Kidney (tissue), 14 donors: ENCODE measurements around the gene PTPN9. TPM values are rescaled to one million over a fixed set of nuclear protein-coding genes. Genes with fewer than 3 reads are reported as not detected.
"Not testable (repeated sequence)": the region's sequence is repeated elsewhere in the genome, so short reads cannot be mapped to it uniquely, and the experiment has no call there.

Source experiments
- DNase-seq, 5 donors: peaks; one replicate each; pipeline ENCODE4 v3.0.0-alpha.2; 2013 to 2020
- FAIRE-seq: peaks from 2 replicates; lab custom pipeline; 2012; peaks lifted over from hg19 to GRCh38; lab: Jason Lieb, UNC
- H3K27ac ChIP-seq, 2 donors: one replicate each; pipeline ENCODE4 v1.7.0; 2013; ENCODE audit warnings: low read depth in 2 of 2, low read length in 2 of 2, inconsistent platforms in 1 of 2
- H3K27me3 ChIP-seq: one replicate; pipeline ENCODE4 v1.7.1; 2013; ENCODE audit warnings: low read length, inconsistent platforms; ENCODE audit not compliant: control insufficient read depth, insufficient read depth
- H3K36me3 ChIP-seq, 3 donors: one replicate each; pipeline versions ENCODE4 v1.7.0 to v1.7.1; 2013; ENCODE audit warnings: low read length in 3 of 3, control low read depth in 1 of 3, inconsistent platforms in 1 of 3; ENCODE audit not compliant: insufficient read depth in 3 of 3, control insufficient read depth in 2 of 3
- H3K4me1 ChIP-seq, 3 donors: one replicate each; pipeline versions ENCODE4 v1.7.0 to v1.7.1; 2013; ENCODE audit warnings: low read length in 3 of 3, inconsistent platforms in 1 of 3, low read depth in 1 of 3; ENCODE audit not compliant: control insufficient read depth in 2 of 3, insufficient read depth in 2 of 3
- H3K4me3 ChIP-seq, 3 donors: one replicate each; pipeline versions ENCODE4 v1.7.0 to v1.8.1; 2013; ENCODE audit warnings: low read length in 3 of 3, control low read depth in 1 of 3, inconsistent platforms in 1 of 3
- H3K9ac ChIP-seq, 3 donors: one replicate each; pipeline versions ENCODE4 v1.7.0 to v1.7.1; 2013; ENCODE audit warnings: low read length in 3 of 3, control low read depth in 1 of 3, inconsistent platforms in 1 of 3
- H3K9me3 ChIP-seq, 3 donors: one replicate each; pipeline versions ENCODE4 v1.7.0 to v1.7.1; 2013; ENCODE audit warnings: low read length in 3 of 3, control low read depth in 1 of 3, inconsistent platforms in 1 of 3; ENCODE audit not compliant: control insufficient read depth in 2 of 3, insufficient read depth in 1 of 3
- intact Hi-C: fragments of 100-400 bp; cut with DNase I; formaldehyde crosslinking; loops from one replicate; pipeline ENCODE4 v1.11.1; 2022
- polyA plus RNA-seq: library from polyadenylated mRNA; stranded (reverse); fragments of 350-450 nt; fragmentation: Illumina TruSeq; extraction: RNeasy Lipid Tissue Mini Kit (QIAGEN cat#74804); gene quantifications from one replicate; pipeline ENCODE4 v1.2.3, GENCODE V29; 2014; ENCODE audit warnings: low read depth, low replicate concordance; ENCODE audit not compliant: insufficient read depth
- total RNA-seq: library from RNA; stranded (reverse); fragmentation: NEBNext Ultra II Directional; extraction: Animal tissue kit (Norgen Biotek cat#: 25700); gene quantifications from one replicate; pipeline ENCODE4 v1.2.1, GENCODE V29; 2021
- TF ChIP-seq, protein P1 (sequence below): IDR thresholded peaks from 3 replicates; pipeline ENCODE4 v1.5.1; 2012; ENCODE audit warnings: mild to moderate bottlenecking, moderate library complexity, borderline replicate concordance; ENCODE audit not compliant: insufficient read depth; ENCODE audit errors: extremely low read depth
- donor health status: control.
- donor health status: control.
- donor health status: control.
- donor health status: control.
- donor health status: control.
- donor health status: DM: yes; HTN: yes; CAD: no.
- donor health status: Normal renal cell carcinoma (clear cell type).

Gene PTPN9
- total and polyA plus RNA-seq, 2 donors from 2014 or later = 15.3 to 52.5 TPM

DNA sequence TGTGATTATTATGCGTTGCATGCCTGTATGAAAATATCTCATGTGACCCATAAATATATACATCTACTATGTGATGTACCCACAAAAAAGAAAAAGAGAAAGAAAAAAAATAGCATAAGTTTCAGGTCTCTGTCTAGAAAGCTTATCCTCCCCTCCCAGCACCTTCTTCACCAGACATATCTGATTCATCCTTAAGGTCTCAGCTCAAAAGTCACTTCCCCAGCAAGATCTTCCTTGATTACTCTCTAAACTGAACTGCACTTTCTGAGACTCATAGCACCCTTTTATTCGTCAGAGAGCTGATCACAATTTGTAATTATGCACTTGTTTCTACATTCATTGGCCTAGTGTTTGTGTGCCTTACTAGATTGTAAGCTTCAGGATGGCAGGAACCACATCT, 11.1 kb upstream of the PTPN9 start:
- TF ChIP-seq, protein P1, sequence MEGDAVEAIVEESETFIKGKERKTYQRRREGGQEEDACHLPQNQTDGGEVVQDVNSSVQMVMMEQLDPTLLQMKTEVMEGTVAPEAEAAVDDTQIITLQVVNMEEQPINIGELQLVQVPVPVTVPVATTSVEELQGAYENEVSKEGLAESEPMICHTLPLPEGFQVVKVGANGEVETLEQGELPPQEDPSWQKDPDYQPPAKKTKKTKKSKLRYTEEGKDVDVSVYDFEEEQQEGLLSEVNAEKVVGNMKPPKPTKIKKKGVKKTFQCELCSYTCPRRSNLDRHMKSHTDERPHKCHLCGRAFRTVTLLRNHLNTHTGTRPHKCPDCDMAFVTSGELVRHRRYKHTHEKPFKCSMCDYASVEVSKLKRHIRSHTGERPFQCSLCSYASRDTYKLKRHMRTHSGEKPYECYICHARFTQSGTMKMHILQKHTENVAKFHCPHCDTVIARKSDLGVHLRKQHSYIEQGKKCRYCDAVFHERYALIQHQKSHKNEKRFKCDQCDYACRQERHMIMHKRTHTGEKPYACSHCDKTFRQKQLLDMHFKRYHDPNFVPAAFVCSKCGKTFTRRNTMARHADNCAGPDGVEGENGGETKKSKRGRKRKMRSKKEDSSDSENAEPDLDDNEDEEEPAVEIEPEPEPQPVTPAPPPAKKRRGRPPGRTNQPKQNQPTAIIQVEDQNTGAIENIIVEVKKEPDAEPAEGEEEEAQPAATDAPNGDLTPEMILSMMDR = no peak

DNA sequence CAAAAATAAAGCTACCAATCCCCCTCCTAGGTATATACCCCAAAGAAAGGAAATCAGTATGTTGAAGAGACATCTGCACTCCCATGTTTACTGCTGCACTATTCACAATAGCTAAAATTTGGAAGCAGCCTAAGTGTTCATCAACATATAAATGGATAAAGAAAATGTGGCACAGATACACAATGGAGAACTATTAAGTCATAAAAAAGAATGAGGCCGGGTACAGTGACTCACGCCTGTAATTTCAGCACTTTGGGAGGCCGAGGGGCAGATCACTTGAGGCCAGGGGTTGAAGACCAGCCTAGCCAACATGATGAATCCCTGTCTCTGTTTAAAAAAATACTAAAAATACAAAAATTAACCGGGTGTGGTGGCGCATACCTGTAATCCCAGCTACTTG, 10.0 kb upstream of the PTPN9 start:
- TF ChIP-seq, protein P1 = no peak
- no peak overlapping the region for H3K9ac ChIP-seq
- H3K27me3 ChIP-seq = no peaks in the 10 kb centered on the region
- H3K4me3 ChIP-seq = no peak overlapping the region
- H3K36me3 ChIP-seq = no peaks in the 10 kb centered on the region
- DNase-seq (no peak), FAIRE-seq (no peak)
- intact Hi-C loops = no loop called here
- H3K4me1 ChIP-seq = no peaks in the 10 kb centered on the region
- no peaks in the 10 kb centered on the region for H3K9me3 ChIP-seq
- no peak overlapping the region for H3K27ac ChIP-seq

More for the DNA sequence above, 11.1 kb upstream of the PTPN9 start:
- no peak for FAIRE-seq
- Histone ChIP-seq H3K9me3 (no peaks in the 10 kb centered on the region), H3K27ac (no peak overlapping the region), H3K27me3 (no peaks in the 10 kb centered on the region), H3K4me3 (no peak overlapping the region), H3K36me3 (no peaks in the 10 kb centered on the region), H3K9ac (no peak overlapping the region), H3K4me1 (no peaks in the 10 kb centered on the region)
- intact Hi-C loops = no loop called here
- DNase-seq = no peak

DNA sequence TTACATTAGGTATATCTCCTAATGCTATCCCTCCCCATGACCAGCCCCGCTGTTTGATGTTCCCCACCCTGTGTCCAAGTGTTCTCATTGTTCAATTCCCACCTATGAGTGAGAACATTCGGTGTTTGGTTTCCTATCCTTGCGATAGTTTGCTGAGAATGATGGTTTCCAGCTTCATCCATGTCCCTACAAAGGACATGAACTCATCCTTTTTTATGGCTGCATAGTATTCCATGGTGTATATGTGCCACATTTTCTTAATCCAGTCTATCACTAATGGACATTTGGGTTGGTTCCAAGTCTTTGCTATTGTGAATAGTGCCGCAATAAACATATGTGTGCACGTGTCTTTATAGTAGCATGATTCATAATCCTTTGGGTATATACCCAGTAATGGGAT, 7.3 kb upstream of the PTPN9 start:
- FAIRE-seq, H3K27ac ChIP-seq, H3K4me3 ChIP-seq, DNase-seq, intact Hi-C loops, H3K27me3 ChIP-seq, H3K36me3 ChIP-seq, H3K4me1 ChIP-seq, H3K9me3 ChIP-seq, H3K9ac ChIP-seq: not testable (repeated sequence)

DNA sequence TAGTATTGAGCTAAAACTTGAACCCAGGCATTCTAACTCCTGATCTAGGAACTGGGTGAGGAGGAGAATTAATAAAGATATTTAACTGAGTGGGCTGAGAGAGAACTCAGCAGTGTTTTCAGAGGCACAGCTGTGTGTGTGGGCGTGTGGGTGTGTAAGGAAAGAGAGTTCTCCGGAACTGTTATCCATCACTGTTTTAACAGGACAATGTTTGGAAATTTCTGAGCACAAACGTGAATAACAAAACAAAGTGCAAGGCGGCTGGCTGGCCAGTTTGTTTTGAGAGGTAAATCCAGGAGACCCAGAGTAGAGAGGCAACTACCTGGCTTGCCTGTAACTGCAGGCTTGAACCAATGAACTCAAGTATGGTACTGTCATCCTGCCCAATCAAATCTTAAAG, 5.0 kb upstream of the PTPN9 start:
- no peak overlapping the region for H3K9ac ChIP-seq
- H3K4me1 ChIP-seq = peaks cover 0 to 4% (median 0%) of the 10 kb centered on the region in 3 donors
- no peaks in the 10 kb centered on the region for H3K36me3 ChIP-seq
- no peaks in the 10 kb centered on the region for H3K9me3 ChIP-seq
- H3K4me3 ChIP-seq = no peak overlapping the region
- H3K27ac ChIP-seq = no peak overlapping the region
- DNase-seq (no peak), FAIRE-seq (no peak)
- intact Hi-C loops = no loop called here
- TF ChIP-seq, protein P1 = no peak
- H3K27me3 ChIP-seq = no peaks in the 10 kb centered on the region
